Testis (tissue), 3 donors: ENCODE measurements around the gene SPRING1. TPM values are rescaled to one million over a fixed set of nuclear protein-coding genes. Genes with fewer than 3 reads are reported as not detected.

Source experiments
- DNase-seq: peaks from one replicate; pipeline ENCODE4 v3.0.0-alpha.2; 2019
- H3K27ac ChIP-seq, 2 donors: fragments of 200-600 bp; sonication (generic); one replicate each; pipeline ENCODE4 v1.5.1; 2019
- H3K27me3 ChIP-seq: fragments of 200-600 bp; sonication (generic); one replicate; pipeline ENCODE4 v1.5.1; 2019
- H3K36me3 ChIP-seq: fragments of 200-600 bp; sonication (generic); one replicate; pipeline ENCODE4 v1.5.1; 2017; ENCODE audit warnings: low read depth; ENCODE audit errors: missing control alignments
- H3K4me1 ChIP-seq: fragments of 200-600 bp; sonication (generic); one replicate; pipeline ENCODE4 v1.5.1; 2019
- H3K4me3 ChIP-seq, 2 donors: fragments of 200-600 bp; sonication (generic); one replicate each; pipeline ENCODE4 v1.5.1; 2017 to 2019
- H3K9me3 ChIP-seq: fragments of 200-600 bp; sonication (generic); one replicate; pipeline ENCODE4 v1.5.1; 2017
- CTCF ChIP-seq, 3 experiments: fragments of 450-650 bp in 2 of 3; fragments of 200-600 bp in 1 of 3; sonication (generic) in 1 of 3; IDR thresholded peaks; one replicate each; pipeline ENCODE4 v1.5.1; 2016 to 2019; ENCODE audit warnings: antibody characterized with exemption in 3 of 3, mild to moderate bottlenecking in 2 of 3, moderate library complexity in 1 of 3
- POLR2A ChIP-seq: fragments of 450-650 bp; IDR thresholded peaks from one replicate; pipeline ENCODE4 v1.6.1; 2017; ENCODE audit warnings: antibody characterized with exemption, mild to moderate bottlenecking, moderate library complexity
- WGBS, 2 donors: methylation state at CpG; one replicate each; pipeline ENCODE4 v1.1.5; 2018; 5-methylcytosine and 5-hydroxymethylcytosine counted together
- intact Hi-C: fragments of 100-400 bp; cut with DNase I; formaldehyde crosslinking; loops from one replicate; pipeline ENCODE4 v1.15.1; 2023; ENCODE audit warnings: low total_unique reads
- polyA plus RNA-seq: library from polyadenylated mRNA; stranded (reverse); fragments of 350-450 nt; fragmentation: Illumina TruSeq; extraction: RNeasy Lipid Tissue Mini Kit (QIAGEN cat#74804); gene quantifications from one replicate; pipeline ENCODE4 v1.2.3, GENCODE V29; 2014; ENCODE audit warnings: low read depth, low replicate concordance; ENCODE audit not compliant: insufficient read depth
- total RNA-seq, 2 donors: library from RNA; depleted of rRNA; stranded (reverse); fragments of >200 nt; gene quantifications; one replicate each; pipeline ENCODE4 v1.2.3, GENCODE V29; 2016

Gene SPRING1
- total and polyA plus RNA-seq, 3 donors from 2014 or later, result 23.4 to 25.5 (median 25.1) TPM

- H3K4me1 ChIP-seq, result peaks cover 2% of the 10 kb centered on the region
- 88 to 89% methylated on average over 7 to 9 of the region's 9 CpGs for WGBS, 2 donors
- intact Hi-C loops, result no loop called here
Observed at GRCh38 chr12:116714175-116714574, 23.7 kb downstream of the SPRING1 start.

GRCh38 chr12:116713527-116713926 lies 24.3 kb downstream of the SPRING1 start:
- intact Hi-C loops, result no loop called here
- WGBS, 2 donors, result 86 to 90% methylated on average over 2 of the region's 2 CpGs
- DNase-seq, result no peak
- Histone ChIP-seq H3K36me3 (no peaks in the 10 kb centered on the region), H3K4me1 (peaks cover 8% of the 10 kb centered on the region), H3K27me3 (no peaks in the 10 kb centered on the region), H3K27ac (no peak overlapping the region), H3K9me3 (no peaks in the 10 kb centered on the region), H3K4me3 (no peak overlapping the region)
- TF ChIP-seq CTCF (IDR thresholded peaks at IDR 0.05) (no peak), POLR2A (no peak)

More at GRCh38 chr12:116714175-116714574, 23.7 kb downstream of the SPRING1 start:
- Histone ChIP-seq H3K27ac (no peak overlapping the region), H3K36me3 (no peaks in the 10 kb centered on the region), H3K4me3 (no peak overlapping the region), H3K9me3 (no peaks in the 10 kb centered on the region), H3K27me3 (no peaks in the 10 kb centered on the region)
- TF ChIP-seq CTCF (IDR thresholded peaks at IDR 0.05), result no peak
- no peak for TF ChIP-seq POLR2A
- DNase-seq, result no peak

GRCh38 chr12:116712458-116713303 lies 25.2 kb downstream of the SPRING1 start:
- H3K36me3 ChIP-seq, result no peaks in the 10 kb centered on the region
- peaks cover 8% of the 10 kb centered on the region for H3K4me1 ChIP-seq
- intact Hi-C loops, result no loop called here
- no peaks in the 10 kb centered on the region for H3K9me3 ChIP-seq
- WGBS, 2 donors, result 76 to 84% methylated on average over 17 of the region's 17 CpGs
- no peak overlapping the region for H3K4me3 ChIP-seq
- no peaks in the 10 kb centered on the region for H3K27me3 ChIP-seq
- H3K27ac ChIP-seq, result no peak overlapping the region
- DNase-seq, result no peak
- TF ChIP-seq POLR2A (no peak), CTCF (IDR thresholded peaks at IDR 0.05) (no peak)

GRCh38 chr12:116710370-116711150 lies 27.3 kb downstream of the SPRING1 start:
- DNase-seq, result no peak
- TF ChIP-seq CTCF (IDR thresholded peaks at IDR 0.05), result no peak
- TF ChIP-seq POLR2A, result no peak
- peaks cover 8% of the 10 kb centered on the region for H3K4me1 ChIP-seq
- no peaks in the 10 kb centered on the region for H3K36me3 ChIP-seq
- intact Hi-C loops, result no loop called here
- H3K27ac ChIP-seq, result no peak overlapping the region
- H3K27me3 ChIP-seq, result no peaks in the 10 kb centered on the region
- H3K4me3 ChIP-seq, result no peak overlapping the region
- no peaks in the 10 kb centered on the region for H3K9me3 ChIP-seq
- WGBS, 2 donors, result 68 to 70% methylated on average over 8 of the region's 8 CpGs
